GM19023 (cell line): ENCODE results near the gene AFP.

Experiments used
- ATAC-seq: cut with Tn5 transposase; IDR thresholded peaks from one replicate; pipeline ENCODE4 v1.9.1; 2021; ENCODE audit warnings: mild to moderate bottlenecking, moderate library complexity; ENCODE audit not compliant: unreplicated experiment

The AFP gene

DNA sequence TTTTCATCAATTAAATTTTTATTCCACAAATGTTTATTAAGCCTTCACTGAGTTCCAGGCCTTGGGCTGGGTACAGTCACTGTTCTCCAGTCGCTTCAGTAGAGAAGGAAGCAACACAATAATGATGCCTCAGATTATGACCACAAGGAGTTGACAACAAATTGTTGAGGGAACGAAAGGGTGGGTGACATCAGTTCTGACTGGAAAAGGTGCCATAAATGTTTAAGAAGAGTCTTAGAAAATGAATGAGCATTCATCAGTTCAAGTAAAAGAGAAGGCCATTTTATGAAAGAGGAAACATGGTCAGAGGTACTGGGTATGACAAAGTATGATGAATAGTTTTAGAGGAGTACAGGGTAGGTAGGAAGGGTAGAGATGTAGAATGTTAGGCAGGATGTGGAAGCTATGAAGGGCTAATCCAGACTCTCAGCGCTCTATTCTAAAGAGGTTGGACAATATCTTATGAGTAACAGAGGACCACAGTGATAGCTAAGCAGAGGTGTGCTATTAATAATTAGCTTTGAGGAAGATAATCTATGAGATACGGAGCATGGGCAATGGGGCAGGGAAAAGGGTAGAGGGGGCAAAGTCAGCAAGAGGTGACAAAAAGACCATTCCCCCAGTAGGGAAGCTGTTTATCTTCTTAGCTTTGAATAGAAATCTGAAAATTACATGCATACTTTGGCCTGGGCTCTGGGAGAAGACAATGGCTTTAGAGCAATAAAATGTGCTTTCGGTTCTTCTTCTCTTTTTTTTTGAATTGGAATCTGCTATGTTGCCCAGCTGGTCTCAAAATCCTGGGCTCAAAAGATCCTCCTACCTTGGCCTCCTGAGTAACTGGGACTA lies 20.4 kb downstream of the AFP start:
- no peak for ATAC-seq

DNA sequence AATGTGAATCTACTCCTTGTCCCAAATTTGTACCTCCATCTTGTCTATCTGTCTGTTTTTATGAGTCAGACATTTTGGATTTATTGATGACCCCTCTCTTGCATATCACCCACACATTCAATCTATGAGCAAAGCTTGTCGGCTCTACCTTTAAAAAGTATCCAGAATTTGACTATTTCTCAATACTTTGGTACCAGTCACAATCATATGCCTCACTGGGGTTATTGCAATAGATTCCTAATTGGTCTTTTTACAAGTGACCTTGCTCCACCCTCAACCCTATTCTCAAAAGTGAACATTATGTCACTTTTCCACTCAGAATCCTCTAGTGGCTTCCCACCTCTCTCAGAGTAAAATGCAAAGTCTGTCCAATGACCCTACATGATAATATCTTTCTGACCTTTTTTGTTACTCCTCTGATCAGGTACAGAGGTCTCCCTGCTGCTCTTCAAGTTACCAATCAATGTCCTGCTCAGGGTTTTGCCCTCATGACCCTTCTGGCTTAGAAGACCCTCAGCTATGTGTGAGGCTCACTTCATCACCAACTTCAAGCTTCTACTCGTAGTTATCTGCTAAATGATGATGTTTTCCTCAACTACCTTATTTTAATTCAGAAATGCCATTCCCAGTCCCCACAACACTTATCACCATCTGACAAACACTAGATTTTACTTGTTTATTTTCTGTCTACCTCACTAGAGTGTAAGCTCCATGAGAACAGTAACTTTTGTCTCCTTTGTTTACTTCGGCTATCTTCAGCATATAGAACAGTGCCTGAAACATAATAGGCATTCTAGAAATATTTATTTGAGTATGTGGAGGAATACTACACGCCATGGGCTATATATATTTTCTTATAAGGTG lies 22.4 kb downstream of the AFP start:
- no peak for ATAC-seq

DNA sequence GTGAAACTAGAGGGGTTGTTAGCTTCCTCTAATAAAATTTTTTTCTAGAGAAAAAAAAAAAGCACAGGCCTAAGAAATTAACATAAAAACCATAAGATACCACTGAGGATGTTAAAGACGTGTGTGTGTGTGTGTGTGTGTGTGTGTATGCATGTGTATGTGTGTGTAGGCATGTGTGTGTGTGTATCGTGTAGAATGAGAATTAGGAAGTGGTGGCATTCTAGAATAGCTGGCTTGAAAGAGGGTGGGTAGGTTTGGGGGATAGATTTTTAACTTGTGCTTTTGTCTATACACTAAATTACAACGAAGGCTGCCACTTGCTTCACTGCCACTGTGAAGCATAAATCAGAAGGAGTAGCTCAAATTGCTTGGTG lies 23.0 kb downstream of the AFP start:
- ATAC-seq: no peak

DNA sequence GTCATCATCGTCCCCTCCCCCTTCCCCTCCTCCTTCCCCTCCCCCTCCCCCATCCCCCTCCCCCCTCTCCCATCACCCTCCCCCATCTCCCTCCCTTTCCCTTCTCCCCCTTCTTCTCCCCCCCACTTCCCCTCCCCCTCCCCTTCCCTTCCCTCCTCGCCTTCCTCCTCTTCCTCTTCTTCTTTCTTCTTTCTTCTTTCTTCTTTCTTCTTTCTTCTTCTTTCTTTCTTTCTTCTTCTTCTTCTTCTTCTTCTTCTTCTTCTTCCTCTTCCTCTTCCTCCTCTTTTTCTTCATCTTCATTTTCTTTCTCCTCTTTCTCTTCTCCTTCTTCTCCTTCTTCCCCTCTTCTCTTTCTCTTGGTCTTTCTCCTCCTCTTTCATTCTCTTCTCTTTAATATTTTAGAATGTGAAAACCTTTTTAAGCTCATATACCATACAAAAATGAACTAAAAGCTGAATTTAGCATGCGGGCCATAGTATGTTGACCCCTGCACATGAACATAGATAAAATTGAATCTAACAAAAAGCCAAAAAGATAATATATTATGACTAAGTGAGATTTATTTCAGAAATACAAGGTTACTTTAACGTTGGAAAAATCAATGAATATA lies 25.0 kb downstream of the AFP start:
- no peak for ATAC-seq

DNA sequence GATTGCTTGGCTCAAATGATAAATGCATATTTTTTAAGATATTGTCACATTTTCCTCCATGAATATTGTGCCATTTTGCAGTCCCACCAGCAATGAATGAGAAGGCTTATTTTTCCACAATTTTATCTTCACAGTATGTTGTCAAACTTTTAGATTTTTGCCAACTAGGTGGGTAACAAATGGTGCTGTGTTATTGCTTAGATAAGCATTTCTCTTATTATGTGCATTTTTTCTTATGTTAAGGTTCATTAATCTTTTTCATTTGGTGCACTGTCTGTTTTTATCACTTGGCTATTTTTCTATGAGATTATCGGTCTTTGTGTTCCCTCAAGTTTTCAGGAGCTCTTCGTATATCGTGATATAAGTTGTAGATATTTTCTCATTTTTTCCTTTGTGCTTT lies 32.1 kb downstream of the AFP start:
- ATAC-seq: no peak

DNA sequence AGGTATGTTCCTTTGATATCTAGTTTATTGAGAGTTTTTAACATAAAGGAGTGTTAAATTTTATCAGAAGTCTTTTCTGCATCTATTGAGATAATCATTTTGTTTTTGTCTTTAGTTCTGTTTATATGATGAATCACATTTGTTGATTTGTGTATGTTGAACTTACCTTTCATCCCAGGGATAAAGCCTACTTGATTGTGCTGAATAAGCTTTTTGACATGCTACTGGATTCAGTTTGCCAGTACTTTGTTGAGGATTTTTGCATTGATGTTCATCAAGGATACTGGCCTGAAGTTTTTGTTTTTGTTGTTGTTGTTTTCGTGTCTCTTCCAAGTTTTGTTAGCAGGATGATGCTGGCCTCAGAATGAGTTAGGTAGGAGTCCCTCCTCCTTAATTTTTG lies 34.7 kb downstream of the AFP start:
- ATAC-seq: no peak

DNA sequence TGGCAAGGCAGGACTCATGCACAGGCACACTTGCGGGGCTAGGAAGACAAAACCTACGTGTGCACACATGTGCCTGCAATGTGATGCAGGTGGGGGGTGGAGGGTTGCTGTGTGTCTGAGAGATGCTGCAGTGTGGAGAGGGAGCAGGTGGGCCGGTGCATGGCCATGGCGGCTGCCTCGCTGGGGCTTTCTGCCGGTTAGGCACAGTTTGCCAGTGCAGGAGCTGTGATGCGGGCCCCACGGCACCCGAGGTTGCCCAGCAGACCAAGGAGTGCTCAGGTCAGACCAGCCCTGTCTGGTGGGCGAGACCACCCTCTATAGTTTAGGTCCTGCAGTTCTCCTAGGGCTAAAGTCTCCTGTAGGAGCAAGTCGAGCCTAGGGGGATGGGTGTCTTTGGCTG lies 41.2 kb downstream of the AFP start:
- no peak for ATAC-seq

DNA sequence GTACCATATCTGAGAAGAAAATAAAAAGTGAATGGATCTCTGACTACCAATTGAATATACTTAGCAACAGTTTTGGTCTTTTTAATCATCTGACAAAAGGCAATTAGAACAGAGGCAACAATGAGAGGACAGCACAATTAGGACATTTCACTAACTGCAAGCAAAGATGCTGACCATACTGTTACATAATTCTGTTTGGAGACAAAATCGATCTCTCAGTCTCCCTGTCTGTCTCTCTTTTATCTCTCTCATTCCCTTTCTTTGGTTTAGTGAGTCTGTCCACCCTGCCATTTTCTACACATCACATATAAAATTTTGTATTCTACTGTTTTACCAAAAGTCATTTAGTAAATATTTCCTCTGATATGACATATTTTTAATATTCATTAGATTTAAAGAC lies 43.3 kb downstream of the AFP start:
- ATAC-seq: no peak

DNA sequence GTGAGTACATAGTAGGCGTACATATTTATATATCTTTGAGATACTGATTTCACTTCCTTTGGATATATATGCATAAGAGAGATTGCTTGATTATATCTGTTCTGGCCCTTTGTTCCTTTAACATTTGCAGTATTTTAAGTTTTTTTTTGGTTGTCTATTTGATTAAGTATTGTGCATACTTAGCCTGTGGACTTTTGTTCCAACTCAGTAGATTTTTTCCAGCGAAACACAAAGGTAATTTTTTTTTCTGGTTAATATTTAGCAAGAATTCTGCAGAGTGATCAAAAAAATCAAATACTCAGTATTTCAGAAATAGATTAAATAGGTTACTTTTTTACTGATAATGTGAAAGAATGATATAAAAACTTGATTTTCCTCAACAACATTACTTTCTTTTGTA lies 45.3 kb downstream of the AFP start, which contains the start of gene AFM:
TSS of gene AFM (plus strand) at position 388 of the 400 bp plus-strand sequence. CDS start 31 bp downstream, outside the sequence.
- no peak for ATAC-seq

DNA sequence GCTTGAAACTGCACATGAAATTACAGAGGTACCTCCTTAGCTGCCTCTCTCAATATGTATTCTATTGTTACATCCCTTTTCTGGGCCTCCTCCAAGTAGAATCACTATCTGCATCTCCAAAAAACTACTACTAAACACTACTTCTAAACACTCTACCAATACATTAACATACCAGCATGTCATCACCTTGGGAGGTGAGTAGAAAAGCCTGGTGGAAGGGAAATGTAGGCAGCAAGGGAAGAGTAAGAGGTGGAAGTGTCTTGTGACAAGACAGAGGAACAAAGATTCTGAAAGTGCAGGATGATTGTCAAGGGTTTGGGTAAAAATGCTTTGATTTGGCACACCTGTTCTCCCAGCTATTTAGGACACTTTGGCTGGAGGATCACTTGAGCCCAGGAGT lies 49.1 kb downstream of the AFP start:
- no peak for ATAC-seq

DNA sequence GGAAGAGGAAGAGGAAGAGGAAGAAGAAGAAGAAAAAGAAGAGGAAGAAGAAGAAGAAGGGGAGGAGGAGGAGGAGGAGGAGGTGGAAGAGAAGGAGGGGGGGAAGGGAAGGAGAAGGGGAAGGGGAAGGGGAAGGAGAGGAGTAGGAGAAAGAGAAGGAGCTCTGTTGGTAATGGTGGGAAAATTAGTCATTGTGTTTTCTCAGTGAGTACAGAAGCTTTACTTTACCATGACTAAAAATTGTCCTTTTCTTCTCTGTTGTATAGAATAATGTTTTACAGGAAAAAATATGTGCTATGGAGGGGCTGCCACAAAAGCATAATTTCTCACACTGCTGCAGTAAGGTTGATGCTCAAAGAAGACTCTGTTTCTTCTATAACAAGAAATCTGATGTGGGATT lies 49.6 kb downstream of the AFP start:
- no peak for ATAC-seq

DNA sequence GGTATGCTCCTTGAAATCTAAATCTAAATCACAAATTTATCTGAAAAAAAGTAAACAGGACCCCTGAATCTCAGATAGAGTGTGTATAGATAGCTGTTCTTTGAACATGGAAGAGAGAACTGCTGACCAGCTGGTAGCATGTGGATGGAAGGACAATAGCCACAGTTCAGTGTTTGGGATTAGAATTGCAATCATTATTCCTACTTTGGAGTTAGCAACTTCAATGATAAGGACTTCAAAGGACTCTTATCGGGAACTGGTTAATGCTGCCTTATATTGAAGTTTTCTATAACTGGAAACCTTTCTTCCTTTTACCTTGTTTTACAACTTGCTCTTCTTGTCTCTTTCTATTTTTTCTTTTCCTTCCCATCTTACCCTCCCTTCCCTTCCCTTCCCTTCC lies 50.5 kb downstream of the AFP start:
- ATAC-seq: no peak

DNA sequence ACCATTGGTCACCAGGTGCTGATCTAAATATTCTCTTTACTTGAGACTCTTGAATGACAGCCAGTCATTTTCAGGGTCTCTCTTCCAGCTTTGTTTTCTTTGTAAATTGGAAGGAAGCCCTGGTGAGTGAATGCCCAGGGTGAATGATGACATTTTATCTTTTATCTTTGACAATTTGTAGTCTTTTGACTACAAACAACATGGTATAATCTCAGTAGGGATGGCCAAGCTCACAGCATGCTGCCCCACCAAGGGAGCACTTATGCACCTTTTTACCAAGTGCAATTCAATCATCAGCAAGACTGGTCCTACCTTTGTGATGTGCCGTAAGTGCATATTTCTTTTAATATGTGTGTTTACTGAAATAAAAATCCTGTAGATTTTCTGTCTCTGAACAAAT lies 51.2 kb downstream of the AFP start:
- no peak for ATAC-seq

DNA sequence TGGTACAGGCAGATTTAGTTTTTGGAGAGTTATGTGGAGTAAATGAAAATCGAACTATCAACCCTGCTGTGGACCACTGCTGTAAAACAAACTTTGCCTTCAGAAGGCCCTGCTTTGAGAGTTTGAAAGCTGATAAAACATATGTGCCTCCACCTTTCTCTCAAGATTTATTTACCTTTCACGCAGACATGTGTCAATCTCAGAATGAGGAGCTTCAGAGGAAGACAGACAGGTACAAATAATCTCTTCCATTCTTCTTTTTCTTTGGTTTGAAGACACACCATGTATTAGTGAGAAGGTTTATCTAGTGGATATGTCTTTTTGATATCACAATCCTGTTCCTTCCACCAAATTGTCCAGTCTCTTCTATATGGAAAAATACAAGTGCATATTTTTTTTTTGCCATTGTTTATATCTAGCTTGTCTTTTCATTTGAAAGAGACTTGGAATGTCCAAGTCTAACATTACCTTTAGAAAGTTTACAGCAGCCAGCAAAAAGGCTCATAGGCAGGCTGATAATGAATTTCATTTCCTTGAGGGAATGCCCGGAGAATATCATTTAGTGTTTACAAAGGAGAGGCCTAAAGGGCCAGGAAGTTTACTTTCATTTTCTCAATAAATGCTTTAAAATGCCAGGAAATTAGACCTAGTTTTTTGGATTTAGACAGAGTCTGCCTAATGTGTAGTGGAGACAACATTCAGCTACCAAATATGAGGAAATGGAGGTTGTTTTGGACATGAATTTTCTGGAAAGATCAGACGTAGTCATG lies 64.2 kb downstream of the AFP start:
- ATAC-seq: no peak

DNA sequence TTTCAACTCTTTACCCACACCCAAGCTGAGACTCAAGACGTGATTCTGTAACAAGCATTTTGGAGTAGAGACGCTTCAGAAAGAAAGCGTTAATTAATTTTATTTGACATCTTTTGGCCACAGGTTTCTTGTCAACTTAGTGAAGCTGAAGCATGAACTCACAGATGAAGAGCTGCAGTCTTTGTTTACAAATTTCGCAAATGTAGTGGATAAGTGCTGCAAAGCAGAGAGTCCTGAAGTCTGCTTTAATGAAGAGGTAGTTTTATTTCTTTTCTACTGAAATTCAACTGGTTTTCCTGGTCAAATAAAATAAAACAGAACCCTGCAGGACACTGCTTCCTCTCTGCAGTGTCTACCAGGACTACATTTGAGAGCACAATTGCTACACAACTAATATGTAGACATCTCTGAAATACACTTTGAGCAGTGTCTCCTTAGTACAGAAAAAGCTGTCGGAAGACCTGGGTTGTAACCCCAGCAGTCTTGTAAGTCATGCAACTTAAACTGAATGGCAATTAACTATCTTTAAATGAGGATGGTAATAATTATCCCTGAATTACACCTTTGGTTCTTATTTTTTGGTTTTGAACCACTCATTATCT lies 65.7 kb downstream of the AFP start:
- no peak for ATAC-seq

DNA sequence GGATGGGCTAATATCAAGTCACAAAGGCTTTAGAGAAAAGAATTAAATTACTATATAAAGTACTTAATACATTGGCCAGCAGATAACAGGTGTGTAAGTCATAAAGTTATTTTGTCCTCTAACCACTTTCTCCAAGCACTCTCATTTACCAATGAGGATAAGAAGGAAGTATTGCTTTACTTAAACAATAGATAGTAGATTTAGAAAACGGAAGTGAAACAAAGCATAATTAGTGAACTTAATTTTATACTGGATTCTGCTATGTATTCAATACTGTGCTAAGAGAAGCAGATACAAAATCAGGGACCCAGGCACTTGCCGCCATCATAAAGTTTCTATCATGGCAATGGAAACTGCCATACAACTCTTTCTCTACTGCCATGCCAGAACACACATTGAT lies 69.5 kb downstream of the AFP start:
- ATAC-seq: no peak
